Stimulated activated naive CD8-positive, alpha-beta T cell treated with anti-CD3 and anti-CD28 coated beads, Interleukin-15, Interleukin-2, amounts not matched to agents 100 U/mL and 50 U/mL, for 24 hours (primary cell): ENCODE measurements around the gene DOCK4.

Experiments
- ATAC-seq: fragments of 150-1000 bp; cut with Tn5 transposase; one replicate; pipeline ENCODE4 v1.10.0; 2021
- DNase-seq: peaks from one replicate; pipeline ENCODE4 v3.0.0; 2021

DOCK4 gene

GRCh38 chr7:112049555-112050249 lies 156.5 kb downstream of the DOCK4 start:
- DNase-seq (no peak), ATAC-seq (no peak)

GRCh38 chr7:112047421-112047820 lies 158.8 kb downstream of the DOCK4 start:
- ATAC-seq, result no peak
- no peak for DNase-seq

- DNase-seq, result no peak
- no peak for ATAC-seq
Measured at GRCh38 chr7:112045222-112045621, 161.0 kb downstream of the DOCK4 start.

DNA sequence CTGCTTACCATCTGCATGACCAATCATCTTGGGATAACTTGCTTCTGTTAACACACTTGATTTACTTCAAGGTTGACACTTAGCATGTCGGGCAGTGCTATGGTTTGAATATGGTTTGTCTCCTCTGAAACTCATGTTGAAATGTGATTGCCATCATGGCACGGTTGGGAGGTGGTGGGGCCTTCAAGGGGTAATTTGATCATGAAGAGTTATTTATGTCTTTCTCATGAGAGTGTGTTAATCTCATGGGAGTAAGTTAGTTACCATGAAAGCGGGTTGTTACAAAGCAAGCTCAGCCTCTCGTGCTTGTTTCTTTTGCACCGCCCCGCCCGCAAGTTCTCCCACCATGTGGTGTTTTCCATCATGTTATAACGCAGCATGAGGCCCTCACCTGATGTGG lies 163.6 kb downstream of the DOCK4 start:
- ATAC-seq (no peak), DNase-seq (no peak)

GRCh38 chr7:112038353-112038752 lies 167.8 kb downstream of the DOCK4 start:
- ATAC-seq, result no peak
- no peak for DNase-seq

- DNase-seq (no peak), ATAC-seq (no peak)
Measured at GRCh38 chr7:112036071-112036470, 170.1 kb downstream of the DOCK4 start.

- DNase-seq (no peak), ATAC-seq (no peak)
Measured at GRCh38 chr7:112031689-112032088, 174.5 kb downstream of the DOCK4 start.

DNA sequence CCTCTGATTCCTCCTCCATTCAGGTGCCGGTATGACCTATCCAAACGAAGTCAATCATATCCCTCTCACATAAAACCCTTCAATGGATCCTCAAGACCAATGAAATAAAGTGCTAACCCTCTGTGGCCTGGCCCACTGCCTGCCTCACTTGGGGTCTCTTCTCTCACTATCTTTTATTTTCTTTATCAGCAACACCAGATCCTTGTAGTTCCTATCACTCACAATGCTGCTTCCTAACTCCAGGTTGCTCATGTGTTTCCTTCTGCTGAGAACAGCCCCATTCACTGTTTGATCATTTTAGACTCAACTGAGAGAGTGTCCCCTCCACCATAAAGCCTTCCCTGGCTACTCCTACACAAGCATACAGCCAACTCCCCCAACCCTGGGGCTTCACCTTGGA lies 180.6 kb downstream of the DOCK4 start:
- ATAC-seq (no peak), DNase-seq (no peak)

GRCh38 chr7:112023786-112024185 lies 182.4 kb downstream of the DOCK4 start:
- ATAC-seq, result no peak
- no peak for DNase-seq

DNA sequence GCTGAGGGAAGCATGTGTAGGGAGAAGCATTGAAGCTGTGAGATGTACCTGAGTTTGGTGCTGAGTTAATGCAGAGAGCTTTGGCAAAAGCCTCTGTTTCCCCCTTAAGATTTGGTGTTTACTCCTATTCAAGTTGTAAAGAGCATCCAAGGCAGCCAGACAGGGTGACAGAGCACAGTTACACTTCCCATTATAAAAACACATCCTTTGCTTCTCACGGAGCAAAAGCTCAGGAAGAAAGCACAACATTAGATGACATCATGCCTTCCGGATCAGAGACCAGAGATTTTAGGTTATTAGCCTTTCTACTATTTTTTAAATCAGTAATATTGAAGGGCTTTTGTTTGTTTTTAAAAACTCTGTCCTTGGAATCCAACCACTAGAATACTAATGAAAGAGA lies 182.9 kb downstream of the DOCK4 start:
- DNase-seq (no peak), ATAC-seq (no peak)

- DNase-seq (no peak), ATAC-seq (no peak)
Measured at GRCh38 chr7:112022128-112022527, 184.1 kb downstream of the DOCK4 start.

- no peak for DNase-seq
- ATAC-seq, result no peak
Measured at GRCh38 chr7:112021379-112022044, 184.7 kb downstream of the DOCK4 start.

DNA sequence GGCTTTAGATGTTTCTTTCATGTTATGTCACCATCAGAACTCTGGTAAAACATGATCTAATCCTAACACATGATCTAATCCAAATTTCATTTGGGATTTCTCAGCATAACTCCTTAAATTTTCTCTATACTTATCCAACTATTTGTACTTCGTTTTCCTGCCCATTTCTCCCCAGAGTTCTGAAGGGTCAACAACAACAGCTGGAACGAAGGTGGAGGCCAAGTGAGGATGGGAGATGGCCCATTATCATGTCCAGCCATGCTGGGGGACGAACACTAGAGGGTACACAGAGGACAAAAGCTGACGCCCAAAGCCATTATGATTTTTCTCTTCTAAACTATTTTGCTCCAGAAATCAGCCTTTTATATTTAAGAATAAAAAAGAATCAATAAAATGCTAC lies 185.4 kb downstream of the DOCK4 start:
- no peak for ATAC-seq
- no peak for DNase-seq

DNA sequence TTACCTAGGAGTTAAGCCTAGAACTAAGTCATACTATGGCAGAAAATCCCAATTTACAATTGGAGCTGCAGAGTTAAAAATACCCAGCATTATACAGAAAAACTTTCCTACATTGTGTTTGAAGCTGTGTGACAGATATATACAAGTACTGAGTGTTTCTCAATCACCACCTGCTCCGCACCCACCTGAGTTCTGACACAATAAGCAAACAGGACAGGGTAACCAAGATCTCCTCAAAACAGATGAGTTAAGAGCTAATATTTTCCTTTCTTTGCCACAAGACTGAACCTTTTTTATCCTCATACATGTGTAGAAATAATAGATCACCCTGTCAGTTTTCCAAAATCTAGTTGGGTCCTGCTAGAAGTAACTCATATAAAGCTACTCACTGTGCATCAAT lies 186.3 kb downstream of the DOCK4 start:
- ATAC-seq (no peak), DNase-seq (no peak)

DNA sequence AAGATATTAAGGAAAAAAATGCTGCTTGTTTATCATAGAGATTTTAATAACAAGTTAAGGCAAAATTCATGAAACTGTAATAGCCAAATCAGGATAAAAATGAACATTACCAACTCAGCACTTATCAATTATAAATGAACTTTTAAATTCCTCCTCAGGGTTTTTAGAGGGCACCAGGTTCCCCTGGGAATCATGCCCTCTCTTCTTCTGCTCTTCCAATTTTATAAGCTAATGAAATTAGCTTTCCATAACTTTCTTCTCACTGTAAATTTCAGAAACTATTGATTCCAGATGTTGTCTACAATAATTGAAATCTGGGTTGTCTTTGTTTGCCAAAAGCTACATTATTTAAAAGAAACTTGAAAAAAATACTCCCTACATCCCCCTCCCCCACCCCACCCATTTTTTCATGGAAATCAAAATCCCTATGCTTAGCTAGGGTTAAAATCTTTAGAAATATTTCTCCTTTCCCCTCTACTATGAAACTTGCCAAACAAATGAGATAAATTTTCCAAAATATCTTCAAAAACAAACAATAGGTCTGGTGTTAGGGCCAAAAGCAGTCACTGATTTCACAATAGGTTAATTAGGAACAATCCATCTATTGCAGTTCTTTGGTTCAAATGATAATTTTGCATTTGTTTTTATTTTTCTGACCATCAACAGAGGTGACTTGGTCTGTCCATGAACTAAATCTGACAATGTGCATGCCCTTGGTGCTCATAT lies 187.7 kb downstream of the DOCK4 start:
- DNase-seq, result no peak

DNA sequence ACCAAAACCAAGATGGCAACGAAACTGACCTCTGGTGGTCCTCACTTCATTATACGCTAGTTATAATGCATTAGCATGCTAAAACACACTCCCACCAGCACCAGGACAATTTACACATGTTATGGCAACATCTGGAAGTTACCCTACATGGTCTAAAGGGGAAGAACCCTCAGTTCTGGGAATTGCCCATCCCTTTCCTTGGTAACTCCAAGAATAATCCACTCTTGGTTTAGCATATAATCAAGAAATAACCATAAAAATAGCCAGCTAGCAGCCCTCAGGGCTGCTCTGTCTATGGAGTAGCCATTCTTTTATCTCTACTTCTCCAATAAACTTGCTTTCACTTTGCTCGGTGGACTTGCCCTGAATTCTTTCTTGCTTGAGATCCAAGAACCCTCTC lies 191.1 kb downstream of the DOCK4 start:
- DNase-seq (no peak), ATAC-seq (no peak)

More for the DNA sequence above, 187.7 kb downstream of the DOCK4 start:
- ATAC-seq, result no peak

DNA sequence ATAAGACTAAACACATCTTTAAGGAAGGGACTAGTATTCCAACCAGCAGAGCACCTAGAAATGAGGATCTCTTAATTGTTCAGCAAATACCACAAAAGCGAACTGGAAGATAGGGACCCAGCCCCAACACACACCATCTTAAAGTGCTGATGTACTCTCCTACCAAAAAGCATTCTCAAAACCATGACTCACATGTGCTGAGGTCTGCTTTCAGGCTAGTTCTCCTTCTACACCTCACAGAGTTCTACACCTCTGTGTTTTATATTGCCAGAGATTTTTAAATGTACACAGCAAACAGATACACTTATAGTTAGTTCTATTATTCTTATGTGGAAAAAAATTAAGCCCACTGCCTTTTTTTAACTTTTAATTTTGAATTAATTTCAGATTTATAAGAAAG lies 191.9 kb downstream of the DOCK4 start:
- ATAC-seq, result no peak

GRCh38 chr7:112013274-112013673 lies 192.9 kb downstream of the DOCK4 start:
- ATAC-seq (no peak), DNase-seq (no peak)

More for the DNA sequence above, 191.9 kb downstream of the DOCK4 start:
- no peak for DNase-seq

- no peak for DNase-seq
- ATAC-seq, result no peak
Measured at GRCh38 chr7:112012242-112012641, 194.0 kb downstream of the DOCK4 start.

DNA sequence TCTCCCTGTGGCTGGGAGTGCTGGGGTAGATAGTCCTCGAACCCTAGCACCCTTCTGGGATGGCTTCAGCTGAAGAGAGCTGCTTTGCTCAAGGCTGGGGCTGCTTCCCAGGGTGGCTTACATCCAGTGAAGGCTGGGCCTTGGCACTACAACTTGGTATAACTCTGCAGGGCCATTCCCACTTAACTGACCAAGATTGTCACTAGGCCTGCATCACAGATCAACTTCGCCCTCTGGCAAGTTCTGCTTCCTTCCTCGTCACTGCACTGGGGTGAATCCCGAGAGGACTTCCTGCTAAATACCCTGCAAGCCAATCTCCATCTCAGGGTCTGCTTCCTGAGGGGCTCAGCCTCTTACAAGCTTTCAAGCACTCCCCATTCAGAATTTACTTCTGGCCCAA lies 195.2 kb downstream of the DOCK4 start:
- no peak for DNase-seq
- ATAC-seq, result no peak

GRCh38 chr7:112010109-112010508 lies 196.1 kb downstream of the DOCK4 start:
- ATAC-seq (no peak), DNase-seq (no peak)

GRCh38 chr7:112009081-112009480 lies 197.1 kb downstream of the DOCK4 start:
- DNase-seq, result no peak
- ATAC-seq, result peak; percentile 55

DNA sequence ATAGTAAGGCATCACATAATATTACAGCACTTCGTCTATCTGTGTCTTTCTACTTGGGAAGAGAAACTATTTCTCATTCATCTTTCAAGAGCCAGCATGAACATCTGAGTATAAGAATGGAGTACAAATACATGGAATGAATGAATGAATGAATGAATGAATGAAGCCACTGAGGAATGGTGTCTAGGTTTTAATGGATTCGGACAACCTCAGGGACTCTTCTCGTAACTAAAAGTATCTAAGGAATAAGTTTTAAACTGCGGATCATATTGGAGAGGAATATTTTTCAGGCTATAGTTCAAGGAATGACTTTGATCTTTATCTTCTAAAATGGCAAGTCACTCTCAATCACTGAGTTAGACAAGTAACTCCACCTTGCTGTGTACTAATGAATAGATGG lies 199.0 kb downstream of the DOCK4 start:
- ATAC-seq (no peak), DNase-seq (no peak)
